Hepatocyte (in vitro differentiated cells): ENCODE measurements around the gene DNAAF1. TPM values are rescaled to one million over a fixed set of nuclear protein-coding genes. Genes with fewer than 3 reads are reported as not detected.
"Not testable (repeated sequence)": the region's sequence is repeated elsewhere in the genome, so short reads cannot be mapped to it uniquely, and the experiment has no call there.

Source experiments
- DNase-seq: peaks from one replicate; pipeline ENCODE4 v3.0.0-alpha.2; 2016; ENCODE audit warnings: low spot score
- H2AFZ ChIP-seq: fragments of 200-600 bp; sonication (generic); 2 replicates; pipeline ENCODE4 v1.6.0; 2016; ENCODE audit warnings: antibody characterized with exemption, mild to moderate bottlenecking
- H3K27ac ChIP-seq: fragments of 200-600 bp; sonication (generic); 2 replicates; pipeline ENCODE4 v1.5.1; 2016; ENCODE audit warnings: mild to moderate bottlenecking
- H3K27me3 ChIP-seq: fragments of 200-600 bp; sonication (generic); 2 replicates; pipeline ENCODE4 v1.6.1; 2016
- H3K36me3 ChIP-seq: fragments of 200-600 bp; sonication (generic); replicated peaks from 2 replicates; pipeline ENCODE4 v1.5.1; 2016; ENCODE audit warnings: low read depth; ENCODE audit not compliant: insufficient read depth
- H3K4me1 ChIP-seq: fragments of 200-600 bp; sonication (generic); 2 replicates; pipeline ENCODE4 v1.5.1; 2016; ENCODE audit warnings: mild to moderate bottlenecking, moderate library complexity; ENCODE audit not compliant: insufficient read depth
- H3K4me2 ChIP-seq: fragments of 200-600 bp; sonication (generic); 2 replicates; pipeline ENCODE4 v1.6.0; 2016
- H3K4me3 ChIP-seq: fragments of 200-600 bp; sonication (generic); 2 replicates; pipeline ENCODE4 v1.5.1; 2016; ENCODE audit warnings: mild to moderate bottlenecking
- H3K79me2 ChIP-seq: fragments of 200-600 bp; sonication (generic); 2 replicates; pipeline ENCODE4 v1.6.0; 2017; ENCODE audit warnings: mild to moderate bottlenecking
- H3K9me2 ChIP-seq: fragments of 200-600 bp; sonication (generic); replicated peaks from 2 replicates; pipeline ENCODE4 v1.6.0; 2017; ENCODE audit warnings: mild to moderate bottlenecking; ENCODE audit not compliant: insufficient read depth
- H3K9me3 ChIP-seq: fragments of 200-600 bp; sonication (generic); 2 replicates; pipeline ENCODE4 v1.5.1; 2016; ENCODE audit warnings: low read depth, mild to moderate bottlenecking
- H4K20me1 ChIP-seq: fragments of 200-600 bp; sonication (generic); 2 replicates; pipeline ENCODE4 v1.6.0; 2016; ENCODE audit warnings: mild to moderate bottlenecking; ENCODE audit not compliant: insufficient read depth, poor library complexity, severe bottlenecking
- EZH2 ChIP-seq: fragments of 200-600 bp; sonication (generic); IDR thresholded peaks from 2 replicates; pipeline ENCODE4 v1.6.1; 2016; ENCODE audit warnings: antibody characterized with exemption, mild to moderate bottlenecking, borderline replicate concordance
- EZH2phosphoT487 ChIP-seq: fragments of 200-600 bp; sonication (generic); IDR thresholded peaks from one replicate; pipeline ENCODE4 v1.6.1; 2018; ENCODE audit warnings: antibody characterized with exemption, mild to moderate bottlenecking, low read depth, moderate library complexity; ENCODE audit not compliant: unreplicated experiment, severe bottlenecking
- WGBS: methylation state at CpG from one replicate; pipeline ENCODE4 v1.1.6; 2016; ENCODE audit warnings: low lambda C conversion rate; ENCODE audit errors: missing lambda C conversion rate; 5-methylcytosine and 5-hydroxymethylcytosine counted together
- polyA plus RNA-seq: library from polyadenylated mRNA; unstranded; fragments of >200 nt; fragmentation: Nextera tagmentation; extraction: Ambion mirVana; gene quantifications from 2 replicates; pipeline ENCODE4 v1.2.1, GENCODE V29; 2016
- total RNA-seq: library from RNA; depleted of rRNA; stranded (reverse); fragments of >200 nt; gene quantifications from 2 replicates; pipeline ENCODE4 v1.2.3, GENCODE V29; 2014
- TF ChIP-seq, protein P1 (sequence below): fragments of 200-600 bp; sonication (generic); IDR thresholded peaks from 2 replicates; pipeline ENCODE4 v1.5.1; 2016; ENCODE audit warnings: antibody characterized with exemption, mild to moderate bottlenecking; ENCODE audit not compliant: poor library complexity

Gene DNAAF1
- total and polyA plus RNA-seq, 2 experiments from 2014 or later: 0.13 to 0.31 TPM

DNA sequence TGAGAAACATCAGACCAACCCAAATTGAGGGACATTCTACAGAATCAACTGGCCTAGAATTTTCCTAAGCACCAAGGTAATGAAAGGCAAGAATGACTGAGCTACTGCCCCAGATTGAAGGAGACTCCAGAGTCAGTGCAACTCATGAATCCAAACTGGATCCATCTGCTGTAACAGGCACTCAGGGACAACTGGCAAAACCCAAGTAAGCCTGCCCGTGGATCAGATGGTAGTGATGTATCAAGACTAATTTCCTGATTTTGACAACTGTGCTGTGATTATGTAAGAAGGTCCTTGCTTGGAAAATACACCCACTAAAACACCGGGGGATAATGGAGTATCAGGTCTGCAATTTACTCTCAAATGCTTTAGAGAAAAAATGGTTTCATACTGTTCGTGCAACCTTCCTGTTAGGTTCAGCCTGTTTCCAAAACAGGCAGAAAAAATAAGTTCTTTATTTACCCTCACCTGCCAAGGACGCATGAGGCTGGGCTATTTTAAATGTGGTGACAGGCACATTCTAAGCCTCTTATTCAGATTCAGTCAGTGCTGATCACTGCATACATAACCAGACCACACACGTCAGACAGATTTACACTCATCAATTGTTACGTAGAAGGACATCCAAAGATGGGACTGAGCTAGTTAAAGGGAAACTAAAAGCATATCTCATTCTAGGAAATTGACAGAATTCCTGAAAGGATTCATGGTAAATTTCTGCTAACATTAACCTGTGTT, 35.3 kb upstream of the DNAAF1 start:
- Histone ChIP-seq H3K9me2 (no peaks in the 10 kb centered on the region), H3K79me2 (peaks cover 100% of the 10 kb centered on the region), H3K4me1 (no peaks in the 10 kb centered on the region), H3K9me3 (no peaks in the 10 kb centered on the region), H3K36me3 (no peaks in the 10 kb centered on the region), H2AFZ (no peak overlapping the region), H3K27ac (no peak overlapping the region), H3K4me2 (no peak overlapping the region), H4K20me1 (peaks cover 71% of the 10 kb centered on the region), H3K27me3 (no peaks in the 10 kb centered on the region), H3K4me3 (no peak overlapping the region)
- TF ChIP-seq EZH2phosphoT487 (no peak), EZH2 (no peak)
- TF ChIP-seq, protein P1, sequence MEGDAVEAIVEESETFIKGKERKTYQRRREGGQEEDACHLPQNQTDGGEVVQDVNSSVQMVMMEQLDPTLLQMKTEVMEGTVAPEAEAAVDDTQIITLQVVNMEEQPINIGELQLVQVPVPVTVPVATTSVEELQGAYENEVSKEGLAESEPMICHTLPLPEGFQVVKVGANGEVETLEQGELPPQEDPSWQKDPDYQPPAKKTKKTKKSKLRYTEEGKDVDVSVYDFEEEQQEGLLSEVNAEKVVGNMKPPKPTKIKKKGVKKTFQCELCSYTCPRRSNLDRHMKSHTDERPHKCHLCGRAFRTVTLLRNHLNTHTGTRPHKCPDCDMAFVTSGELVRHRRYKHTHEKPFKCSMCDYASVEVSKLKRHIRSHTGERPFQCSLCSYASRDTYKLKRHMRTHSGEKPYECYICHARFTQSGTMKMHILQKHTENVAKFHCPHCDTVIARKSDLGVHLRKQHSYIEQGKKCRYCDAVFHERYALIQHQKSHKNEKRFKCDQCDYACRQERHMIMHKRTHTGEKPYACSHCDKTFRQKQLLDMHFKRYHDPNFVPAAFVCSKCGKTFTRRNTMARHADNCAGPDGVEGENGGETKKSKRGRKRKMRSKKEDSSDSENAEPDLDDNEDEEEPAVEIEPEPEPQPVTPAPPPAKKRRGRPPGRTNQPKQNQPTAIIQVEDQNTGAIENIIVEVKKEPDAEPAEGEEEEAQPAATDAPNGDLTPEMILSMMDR: no peak
- no peak for DNase-seq
- 89% methylated on average over 6 of the region's 6 CpGs for WGBS

DNA sequence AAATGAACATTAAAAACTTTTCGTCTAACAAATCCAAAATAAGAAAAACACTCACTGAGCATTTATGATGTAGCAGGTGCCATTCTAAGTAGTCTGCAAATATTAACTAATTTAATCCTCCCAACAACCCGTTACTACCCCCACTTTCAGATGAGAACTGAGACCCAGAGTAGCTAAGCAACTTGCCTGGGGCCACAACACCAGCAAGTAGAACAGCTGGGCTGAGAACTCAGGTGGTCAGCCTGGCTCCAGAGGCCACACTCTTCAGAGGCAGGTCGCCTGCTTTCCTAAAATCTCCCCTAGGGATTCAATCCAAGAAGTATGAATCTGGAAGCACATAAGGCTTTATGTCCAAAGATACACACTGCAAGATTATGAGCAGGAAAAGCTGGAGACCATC, 34.6 kb upstream of the DNAAF1 start:
- Histone ChIP-seq H4K20me1 (peaks cover 69% of the 10 kb centered on the region), H3K4me1 (peaks cover 6% of the 10 kb centered on the region), H2AFZ (no peak overlapping the region), H3K9me2 (no peaks in the 10 kb centered on the region), H3K4me2 (no peak overlapping the region), H3K4me3 (no peak overlapping the region), H3K27ac (no peak overlapping the region), H3K79me2 (peaks cover 100% of the 10 kb centered on the region), H3K9me3 (no peaks in the 10 kb centered on the region), H3K36me3 (no peaks in the 10 kb centered on the region), H3K27me3 (no peaks in the 10 kb centered on the region)
- 80% methylated on average over 3 of the region's 3 CpGs for WGBS
- no peak for TF ChIP-seq EZH2
- no peak for TF ChIP-seq EZH2phosphoT487
- TF ChIP-seq, protein P1: no peak
- no peak for DNase-seq

DNA sequence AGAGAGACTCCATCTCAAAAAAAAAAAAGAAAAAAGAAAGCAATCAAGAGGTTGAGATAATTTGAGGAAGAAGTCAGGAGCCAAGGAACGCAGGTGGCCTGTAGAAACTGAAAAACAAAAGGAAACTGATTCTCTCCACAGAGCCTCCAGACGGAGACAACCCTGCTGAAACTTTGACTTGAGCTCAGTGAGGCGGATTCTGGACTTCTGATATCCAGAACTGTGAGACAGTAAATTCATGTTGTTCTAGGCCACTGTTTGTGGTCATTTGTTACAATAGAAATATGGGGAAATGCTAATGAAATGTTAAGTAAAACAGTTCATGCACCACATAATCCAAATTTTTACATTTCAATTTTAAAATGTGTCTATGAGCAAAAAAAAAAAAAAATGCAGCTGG, 33.6 kb upstream of the DNAAF1 start:
- Histone ChIP-seq H3K36me3 (no peaks in the 10 kb centered on the region), H4K20me1 (peaks cover 61% of the 10 kb centered on the region), H3K4me2 (no peak overlapping the region), H3K4me3 (no peak overlapping the region), H3K27ac (no peak overlapping the region), H3K9me2 (no peaks in the 10 kb centered on the region), H3K4me1 (peaks cover 9% of the 10 kb centered on the region), H3K79me2 (peaks cover 97% of the 10 kb centered on the region), H3K9me3 (no peaks in the 10 kb centered on the region), H2AFZ (no peak overlapping the region), H3K27me3 (no peaks in the 10 kb centered on the region)
- WGBS: 91% methylated on average over 3 of the region's 3 CpGs
- TF ChIP-seq EZH2: no peak
- no peak for TF ChIP-seq EZH2phosphoT487
- TF ChIP-seq, protein P1: no peak
- no peak for DNase-seq

DNA sequence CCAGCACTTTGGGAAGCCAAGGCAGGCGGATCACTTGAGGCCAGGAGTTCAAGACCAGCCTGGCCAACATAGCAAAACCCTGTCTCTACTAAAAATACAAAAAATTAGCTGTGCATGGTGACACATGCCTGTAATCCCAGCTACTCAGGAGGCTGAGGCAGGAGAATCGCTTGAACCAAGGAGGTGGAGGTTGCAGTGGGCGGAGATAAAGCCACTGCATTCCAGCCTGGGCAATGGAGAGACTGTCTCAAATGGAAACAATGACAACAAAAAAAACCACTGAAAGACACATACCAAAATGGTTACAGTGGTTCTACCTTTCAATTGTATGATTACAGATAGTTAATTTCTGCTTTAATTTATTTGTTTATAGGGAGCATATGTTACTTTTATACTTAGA, 33.2 kb upstream of the DNAAF1 start:
- H3K27me3 ChIP-seq, H2AFZ ChIP-seq, H3K27ac ChIP-seq, H3K4me3 ChIP-seq, H3K9me3 ChIP-seq, H3K4me2 ChIP-seq, DNase-seq, H3K9me2 ChIP-seq, H3K4me1 ChIP-seq, H3K36me3 ChIP-seq: not testable (repeated sequence)
- 94% methylated on average over 3 of the region's 3 CpGs for WGBS
- Histone ChIP-seq H3K79me2 (peaks cover 92% of the 10 kb centered on the region), H4K20me1 (peaks cover 57% of the 10 kb centered on the region)
